EL (cell line): ENCODE results near the gene ARID2.

ENCODE experiments used
- DNase-seq: peaks from one replicate; pipeline ENCODE4 v3.0.0-alpha.2; 2016

Gene ARID2

GRCh38 chr12:45948546-45948945 is 219.0 kb downstream of the ARID2 start:
- no peak for DNase-seq
